Measurements from ENCODE around the gene PAXIP1. TPM values are rescaled to one million over a fixed set of nuclear protein-coding genes. Genes with fewer than 3 reads are reported as not detected.

Gene PAXIP1
- total RNA-seq, 1 experiment from 2014 or later, result 32.6 TPM

DNA sequence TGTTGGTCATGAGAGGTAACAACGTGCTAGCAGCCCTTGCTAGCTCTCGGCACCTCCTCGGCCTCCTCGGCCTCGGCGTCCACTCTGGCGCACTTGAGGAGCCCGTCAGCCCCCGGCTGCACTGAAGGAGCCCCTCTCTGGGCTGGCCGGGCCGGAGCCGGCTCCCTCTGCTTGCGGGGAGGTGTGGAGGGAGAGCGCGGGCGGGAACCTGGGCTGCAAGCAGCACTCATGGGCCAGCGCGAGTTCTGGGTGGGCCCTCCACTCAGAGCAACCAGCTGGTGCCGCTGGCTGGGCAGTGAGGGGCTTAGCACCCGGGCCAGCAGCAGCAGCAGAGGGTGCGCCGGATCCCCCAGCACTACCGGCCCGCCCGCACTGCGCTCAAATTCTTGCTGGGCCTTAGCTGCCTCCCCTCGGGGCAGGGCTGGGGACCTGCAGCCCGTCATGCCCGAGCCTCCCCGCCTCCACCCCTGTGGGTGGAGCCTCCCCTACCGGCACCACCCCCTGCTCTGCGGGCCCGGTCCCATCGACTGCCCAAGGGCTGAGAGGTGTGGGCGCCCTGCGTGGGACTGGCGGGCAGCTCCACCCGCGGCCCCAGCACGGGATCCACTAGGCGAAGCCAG lies 96.1 kb downstream of the PAXIP1 start:
- no peak overlapping the region for H2BK5ac ChIP-seq (ENCODE audit: insufficient read length, low read length)
- DNase-seq, result no peak
- peaks cover 31 to 38% of the 10 kb centered on the region in 2 experiments for H3K9me3 Mint-ChIP-seq
- no peak overlapping the region for H3K23ac ChIP-seq (ENCODE audit: insufficient read length, low read depth, low read length)
- no peak overlapping the region for H4K8ac ChIP-seq (replicated peaks; ENCODE audit: insufficient read length, low read depth, low read length)
- H3K4ac ChIP-seq (ENCODE audit: low read depth, low read length), result no peak overlapping the region
- no peak overlapping the region for H2BK120ac ChIP-seq (ENCODE audit: low read depth, low read length, poor library complexity, severe bottlenecking)
- no peak overlapping the region for H3K9ac ChIP-seq (ENCODE audit: extremely low read depth, insufficient read length, low read length)
- H3K14ac ChIP-seq (ENCODE audit: insufficient read depth, low read length), result no peak overlapping the region
- no peak overlapping the region for H3K18ac ChIP-seq (ENCODE audit: insufficient read length, low read depth, low read length)
- H2BK20ac ChIP-seq (ENCODE audit: low read depth, low read length, poor library complexity, severe bottlenecking), result no peak overlapping the region
- no peaks in the 10 kb centered on the region for H3K79me2 ChIP-seq (ENCODE audit: insufficient read depth, low read length)
- no peak overlapping the region for H2AFZ ChIP-seq (ENCODE audit: low read length)
- H3K27ac Mint-ChIP-seq, result no peak overlapping the region
- H3K9me3 ChIP-seq (ENCODE audit: control insufficient read depth, low read depth, low read length), result no peaks in the 10 kb centered on the region
- no peak overlapping the region for H3K27ac ChIP-seq (ENCODE audit: insufficient read length, low read depth, low read length)
- H3K4me1 ChIP-seq (ENCODE audit: insufficient read depth, low read length), result no peaks in the 10 kb centered on the region
- H3K56ac ChIP-seq (ENCODE audit: insufficient read length, low read depth, low read length), result no peak overlapping the region
- no peak overlapping the region for H4K91ac ChIP-seq (ENCODE audit: insufficient read length, low read depth, low read length)
- H3K23me2 ChIP-seq (ENCODE audit: insufficient read length, low read depth, low read length, poor library complexity, severe bottlenecking), result no peaks in the 10 kb centered on the region
- no peak overlapping the region for H2AK5ac ChIP-seq (ENCODE audit: insufficient read length, low read length)
- peaks cover 0 to 18% (median 8%) of the 10 kb centered on the region in 3 experiments; a peak in 6 of 7 replicates for H3K36me3 Mint-ChIP-seq (ENCODE audit: insufficient read depth in 1 of 3, low read depth in 3 of 3)
- H3K4me2 ChIP-seq (ENCODE audit: insufficient read depth, insufficient read length, low read length), result no peak overlapping the region
- H3T11ph ChIP-seq (ENCODE audit: low read length), result no peak overlapping the region
- no CpG with 5 or more reads among the region's 41 CpGs for WGBS (ENCODE audit: extremely low coverage, insufficient read length, low lambda C conversion rate)
- TF ChIP-seq, protein P1, sequence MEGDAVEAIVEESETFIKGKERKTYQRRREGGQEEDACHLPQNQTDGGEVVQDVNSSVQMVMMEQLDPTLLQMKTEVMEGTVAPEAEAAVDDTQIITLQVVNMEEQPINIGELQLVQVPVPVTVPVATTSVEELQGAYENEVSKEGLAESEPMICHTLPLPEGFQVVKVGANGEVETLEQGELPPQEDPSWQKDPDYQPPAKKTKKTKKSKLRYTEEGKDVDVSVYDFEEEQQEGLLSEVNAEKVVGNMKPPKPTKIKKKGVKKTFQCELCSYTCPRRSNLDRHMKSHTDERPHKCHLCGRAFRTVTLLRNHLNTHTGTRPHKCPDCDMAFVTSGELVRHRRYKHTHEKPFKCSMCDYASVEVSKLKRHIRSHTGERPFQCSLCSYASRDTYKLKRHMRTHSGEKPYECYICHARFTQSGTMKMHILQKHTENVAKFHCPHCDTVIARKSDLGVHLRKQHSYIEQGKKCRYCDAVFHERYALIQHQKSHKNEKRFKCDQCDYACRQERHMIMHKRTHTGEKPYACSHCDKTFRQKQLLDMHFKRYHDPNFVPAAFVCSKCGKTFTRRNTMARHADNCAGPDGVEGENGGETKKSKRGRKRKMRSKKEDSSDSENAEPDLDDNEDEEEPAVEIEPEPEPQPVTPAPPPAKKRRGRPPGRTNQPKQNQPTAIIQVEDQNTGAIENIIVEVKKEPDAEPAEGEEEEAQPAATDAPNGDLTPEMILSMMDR (conservative IDR thresholded peaks at IDR 0.05), result no peak
- no peak overlapping the region for H3K4me3 Mint-ChIP-seq
- no peaks in the 10 kb centered on the region for H4K20me1 ChIP-seq (ENCODE audit: control insufficient read depth, insufficient read depth, insufficient read length)
- H4K5ac ChIP-seq (ENCODE audit: insufficient read length, low read depth, low read length), result no peak overlapping the region
- no peak overlapping the region for H2BK15ac ChIP-seq (ENCODE audit: low read depth, low read length)
- peaks cover 16% of the 10 kb centered on the region for H3K27me3 Mint-ChIP-seq (ENCODE audit: low read depth)
- H3K27me3 ChIP-seq (ENCODE audit: insufficient read depth, low read length), result no peaks in the 10 kb centered on the region
- no peak overlapping the region for H2BK12ac ChIP-seq (ENCODE audit: insufficient read length, low read depth, low read length)
- peaks cover 5 to 6% of the 10 kb centered on the region in 2 experiments; a peak in 3 of 4 replicates for H3K4me1 Mint-ChIP-seq
- no peaks in the 10 kb centered on the region for H3K79me1 ChIP-seq (ENCODE audit: insufficient read depth, low read depth, low read length, poor library complexity, severe bottlenecking)
